Activated B cell treated with CpG ODN at 0.5 μM for 24 hours (primary cell): ENCODE data around the gene LRRC56. TPM values are rescaled to one million over a fixed set of nuclear protein-coding genes. Genes with fewer than 3 reads are reported as not detected.

ENCODE experiments used
- ATAC-seq: fragments of 200-7000 bp; cut with Tn5 transposase; one replicate; pipeline ENCODE4 v1.10.0; 2021; ENCODE audit warnings: low read depth, mild to moderate bottlenecking, moderate library complexity
- CTCF ChIA-PET: fragments of 350-600 bp; sonication (Branson Sonifier 250); formaldehyde crosslinking; loops from one replicate; lab custom pipeline; 2021; ENCODE audit warnings: antibody characterized with exemption; lab: Charles Lee
- POLR2A ChIA-PET: fragments of 350-600 bp; sonication (Branson Sonifier 250); formaldehyde crosslinking; loops from one replicate; lab custom pipeline; 2021; ENCODE audit warnings: antibody characterized with exemption; lab: Charles Lee
- DNase-seq: peaks from one replicate; pipeline ENCODE4 v3.0.0; 2022
- H3K27ac Mint-ChIP-seq: one replicate; pipeline ENCODE4 v1.8.0; 2020; ENCODE audit warnings: mixed read lengths
- H3K27me3 Mint-ChIP-seq: one replicate; pipeline ENCODE4 v1.8.0; 2021; ENCODE audit warnings: mixed read lengths
- H3K36me3 Mint-ChIP-seq: one replicate; pipeline ENCODE4 v1.8.0; 2021; ENCODE audit warnings: low read depth, mixed read lengths
- H3K4me1 Mint-ChIP-seq: one replicate; pipeline ENCODE4 v1.8.0; 2021; ENCODE audit warnings: mixed read lengths
- H3K4me3 Mint-ChIP-seq: one replicate; pipeline ENCODE4 v1.8.0; 2020; ENCODE audit warnings: mild to moderate bottlenecking, mixed read lengths
- H3K9me3 Mint-ChIP-seq: one replicate; pipeline ENCODE4 v1.8.0; 2020; ENCODE audit warnings: mixed read lengths
- intact Hi-C: fragments of 100-400 bp; cut with micrococcal nuclease; formaldehyde crosslinking; loops from one replicate; pipeline ENCODE4 v1.15.1; 2024
- total RNA-seq: library from RNA; stranded (reverse); gene quantifications from 2 replicates; pipeline ENCODE4 v1.2.3, GENCODE V29; 2022
- TF ChIP-seq, protein P1 (sequence below): fragments of 200-600 bp; IDR thresholded peaks from one replicate; pipeline ENCODE4 v1.8.0; 2022; ENCODE audit warnings: antibody characterized with exemption, mild to moderate bottlenecking

The LRRC56 gene
- total RNA-seq, 1 donor from 2014 or later: 7.9 TPM

GRCh38 chr11:518463-519202, 18.7 kb upstream of the LRRC56 start:
- H3K27me3 Mint-ChIP-seq: no peaks in the 10 kb centered on the region
- peak; percentile 90 for DNase-seq
- peak; percentile 98 for ATAC-seq
- H3K4me1 Mint-ChIP-seq: peaks cover 5% of the 10 kb centered on the region
- ChIA-PET POLR2A (interaction anchor here (0.7 to 1.2 kb wide), 4 partner anchors 10 to 104 kb away, joined by 3 to 10 read pairs (median 6); partner anchors contain the start of genes HRAS, LRRC56 and SIGIRR), CTCF (interaction anchor here (0.6 to 1.6 kb wide), 4 partner anchors 9 to 112 kb away, joined by 3 to 7 read pairs (median 5); partner anchors contain the start of gene HRAS)
- intact Hi-C loops: loop anchor here (1.0 to 5.0 kb wide), 3 partner anchors 11 to 211 kb away; partner anchors contain the start of genes IFITM2, LRRC56 and RNH1
- H3K27ac Mint-ChIP-seq: peak overlapping the region; percentile 83
- peaks cover 7% of the 10 kb centered on the region for H3K36me3 Mint-ChIP-seq
- H3K9me3 Mint-ChIP-seq: no peaks in the 10 kb centered on the region
- TF ChIP-seq, protein P1, sequence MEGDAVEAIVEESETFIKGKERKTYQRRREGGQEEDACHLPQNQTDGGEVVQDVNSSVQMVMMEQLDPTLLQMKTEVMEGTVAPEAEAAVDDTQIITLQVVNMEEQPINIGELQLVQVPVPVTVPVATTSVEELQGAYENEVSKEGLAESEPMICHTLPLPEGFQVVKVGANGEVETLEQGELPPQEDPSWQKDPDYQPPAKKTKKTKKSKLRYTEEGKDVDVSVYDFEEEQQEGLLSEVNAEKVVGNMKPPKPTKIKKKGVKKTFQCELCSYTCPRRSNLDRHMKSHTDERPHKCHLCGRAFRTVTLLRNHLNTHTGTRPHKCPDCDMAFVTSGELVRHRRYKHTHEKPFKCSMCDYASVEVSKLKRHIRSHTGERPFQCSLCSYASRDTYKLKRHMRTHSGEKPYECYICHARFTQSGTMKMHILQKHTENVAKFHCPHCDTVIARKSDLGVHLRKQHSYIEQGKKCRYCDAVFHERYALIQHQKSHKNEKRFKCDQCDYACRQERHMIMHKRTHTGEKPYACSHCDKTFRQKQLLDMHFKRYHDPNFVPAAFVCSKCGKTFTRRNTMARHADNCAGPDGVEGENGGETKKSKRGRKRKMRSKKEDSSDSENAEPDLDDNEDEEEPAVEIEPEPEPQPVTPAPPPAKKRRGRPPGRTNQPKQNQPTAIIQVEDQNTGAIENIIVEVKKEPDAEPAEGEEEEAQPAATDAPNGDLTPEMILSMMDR: peak; percentile 71
- peak overlapping the region; percentile 79 for H3K4me3 Mint-ChIP-seq

GRCh38 chr11:520428-521176, 16.7 kb upstream of the LRRC56 start:
- ChIA-PET POLR2A (interaction anchor here (0.6 to 0.7 kb wide), 2 partner anchors 72 to 121 kb away, joined by 3 to 5 read pairs; no protein-coding TSS in a partner anchor), CTCF (no interaction called here)
- TF ChIP-seq, protein P1: no peak
- DNase-seq: no peak
- H3K4me1 Mint-ChIP-seq: peaks cover 5% of the 10 kb centered on the region
- no peak for ATAC-seq
- no peak overlapping the region for H3K27ac Mint-ChIP-seq
- H3K9me3 Mint-ChIP-seq: no peaks in the 10 kb centered on the region
- no peaks in the 10 kb centered on the region for H3K27me3 Mint-ChIP-seq
- peaks cover 3% of the 10 kb centered on the region for H3K36me3 Mint-ChIP-seq
- intact Hi-C loops: no loop called here
- no peak overlapping the region for H3K4me3 Mint-ChIP-seq

- H3K9me3 Mint-ChIP-seq: no peaks in the 10 kb centered on the region
- TF ChIP-seq, protein P1: no peak
- ChIA-PET CTCF (no interaction called here), POLR2A (interaction anchor here (0.6 to 0.8 kb wide), 3 partner anchors 15 to 122 kb away, joined by 3 to 5 read pairs (median 3); no protein-coding TSS in a partner anchor)
- DNase-seq: no peak
- peaks cover 5% of the 10 kb centered on the region for H3K4me1 Mint-ChIP-seq
- intact Hi-C loops: no loop called here
- no peak overlapping the region for H3K27ac Mint-ChIP-seq
- H3K4me3 Mint-ChIP-seq: no peak overlapping the region
- peaks cover 3% of the 10 kb centered on the region for H3K36me3 Mint-ChIP-seq
- no peak for ATAC-seq
- H3K27me3 Mint-ChIP-seq: no peaks in the 10 kb centered on the region
Measured at GRCh38 chr11:521177-521688, 16.1 kb upstream of the LRRC56 start.

GRCh38 chr11:526192-526591, 11.1 kb upstream of the LRRC56 start:
- ChIA-PET POLR2A (no interaction called here), CTCF (no interaction called here)
- peaks cover 2% of the 10 kb centered on the region for H3K36me3 Mint-ChIP-seq
- H3K4me3 Mint-ChIP-seq: no peak overlapping the region
- no peak overlapping the region for H3K27ac Mint-ChIP-seq
- H3K9me3 Mint-ChIP-seq: no peaks in the 10 kb centered on the region
- DNase-seq (no peak), ATAC-seq (no peak)
- H3K27me3 Mint-ChIP-seq: no peaks in the 10 kb centered on the region
- H3K4me1 Mint-ChIP-seq: no peaks in the 10 kb centered on the region
- intact Hi-C loops: no loop called here
- TF ChIP-seq, protein P1: no peak
